GM11168 (cell line): ENCODE results near the gene SLC10A3.

Source experiments
- in situ Hi-C: fragments of 300-500 bp; cut with MboI; formaldehyde crosslinking; loops from one replicate; pipeline ENCODE4 v1.12.0; 2022; ENCODE audit warnings: low sequenced_read_pairs; ENCODE audit not compliant: unreplicated experiment

The SLC10A3 gene

GRCh38 chrX:154467556-154467955 is 22.9 kb downstream of the SLC10A3 start:
- in situ Hi-C loops, result no loop called here

GRCh38 chrX:154466907-154467306 is 23.5 kb downstream of the SLC10A3 start:
- in situ Hi-C loops, result no loop called here

- in situ Hi-C loops, result no loop called here
Observed at GRCh38 chrX:154466036-154466435, 24.4 kb downstream of the SLC10A3 start.

GRCh38 chrX:154465601-154466000 is 24.8 kb downstream of the SLC10A3 start:
- in situ Hi-C loops, result no loop called here

- in situ Hi-C loops, result no loop called here
Observed at GRCh38 chrX:154464806-154465365, 25.5 kb downstream of the SLC10A3 start.

GRCh38 chrX:154463611-154464220 is 26.7 kb downstream of the SLC10A3 start:
- in situ Hi-C loops, result no loop called here

- in situ Hi-C loops, result no loop called here
Observed at GRCh38 chrX:154462396-154462795, 28.0 kb downstream of the SLC10A3 start.

GRCh38 chrX:154460326-154460725 is 30.1 kb downstream of the SLC10A3 start:
- in situ Hi-C loops, result no loop called here

GRCh38 chrX:154459832-154460231 is 30.6 kb downstream of the SLC10A3 start:
- in situ Hi-C loops, result no loop called here

- in situ Hi-C loops, result no loop called here
Observed at GRCh38 chrX:154458954-154459778, 31.3 kb downstream of the SLC10A3 start.

GRCh38 chrX:154458116-154458953 is 32.1 kb downstream of the SLC10A3 start, which contains the start of gene PLXNA3:
Gene PLXNA3, plus strand, starts transcription at chrX:154458281. Its CDS starts 1,903 bp downstream, at chrX:154460184.
- in situ Hi-C loops, result no loop called here

GRCh38 chrX:154457491-154458115 is 32.8 kb downstream of the SLC10A3 start:
- in situ Hi-C loops, result no loop called here

- in situ Hi-C loops, result no loop called here
Observed at GRCh38 chrX:154452823-154453222, 37.6 kb downstream of the SLC10A3 start.

GRCh38 chrX:154450312-154450711 is 40.1 kb downstream of the SLC10A3 start:
- in situ Hi-C loops, result no loop called here

GRCh38 chrX:154449618-154450017 is 40.8 kb downstream of the SLC10A3 start:
- in situ Hi-C loops, result loop anchor here (25.0 kb wide), 1 partner anchor 88 kb away; the partner anchor contains the start of genes G6PD and IKBKG

- in situ Hi-C loops, result loop anchor here (25.0 kb wide), 1 partner anchor 89 kb away; the partner anchor contains the start of genes G6PD and IKBKG
Observed at GRCh38 chrX:154448484-154448883, 41.9 kb downstream of the SLC10A3 start.

- in situ Hi-C loops, result loop anchor here (25.0 kb wide), 1 partner anchor 91 kb away; the partner anchor contains the start of genes G6PD and IKBKG
Observed at GRCh38 chrX:154446430-154446829, 44.0 kb downstream of the SLC10A3 start.

- in situ Hi-C loops, result loop anchor here (25.0 kb wide), 1 partner anchor 92 kb away; the partner anchor contains the start of genes G6PD and IKBKG
Observed at GRCh38 chrX:154445776-154446175, 44.7 kb downstream of the SLC10A3 start.

GRCh38 chrX:154444755-154445246 is 45.6 kb downstream of the SLC10A3 start:
- in situ Hi-C loops, result loop anchor here (25.0 kb wide), 1 partner anchor 92 kb away; the partner anchor contains the start of genes G6PD and IKBKG
